Ectodermal cell (in vitro differentiated cells): Measurements from ENCODE around the gene FARP1.

Source experiments
- H3K27ac ChIP-seq: 2 replicates; pipeline ENCODE4 v1.7.0; 2013; ENCODE audit warnings: mild to moderate bottlenecking, low read depth, low read length; ENCODE audit not compliant: insufficient read depth, poor library complexity, severe bottlenecking
- H3K27me3 ChIP-seq: 2 replicates; pipeline ENCODE4 v1.7.0; 2013; ENCODE audit warnings: mild to moderate bottlenecking, low read length; ENCODE audit not compliant: insufficient read depth, control insufficient read depth, poor library complexity, severe bottlenecking
- H3K36me3 ChIP-seq: one replicate; pipeline ENCODE4 v1.7.0; 2013; ENCODE audit warnings: low read length; ENCODE audit not compliant: control insufficient read depth, insufficient read depth
- H3K4me1 ChIP-seq: one replicate; pipeline ENCODE4 v1.7.0; 2013; ENCODE audit warnings: low read length; ENCODE audit not compliant: control insufficient read depth, insufficient read depth
- H3K4me3 ChIP-seq: 2 replicates; pipeline ENCODE4 v1.7.0; 2013; ENCODE audit warnings: low read depth, low read length, control low read depth; ENCODE audit not compliant: insufficient read depth
- H3K9me3 ChIP-seq: 2 replicates; pipeline ENCODE4 v1.7.0; 2013; ENCODE audit warnings: mild to moderate bottlenecking, low read length, moderate library complexity; ENCODE audit not compliant: control insufficient read depth
- WGBS, 2 experiments: methylation state at CpG; one replicate each; pipeline ENCODE4 v1.1.7; 2013; ENCODE audit warnings: missing lambda C conversion rate in 2 of 2; 5-methylcytosine and 5-hydroxymethylcytosine counted together

The FARP1 gene

GRCh38 chr13:98459171-98459681, 316.3 kb downstream of the FARP1 start:
- Histone ChIP-seq H3K4me1 (peaks cover 4% of the 10 kb centered on the region), H3K27me3 (no peaks in the 10 kb centered on the region), H3K4me3 (no peak overlapping the region), H3K36me3 (peaks cover 13% of the 10 kb centered on the region), H3K9me3 (no peaks in the 10 kb centered on the region), H3K27ac (no peak overlapping the region)
- WGBS, 2 experiments, result 95 to 96% methylated on average over 18 of the region's 18 CpGs

DNA sequence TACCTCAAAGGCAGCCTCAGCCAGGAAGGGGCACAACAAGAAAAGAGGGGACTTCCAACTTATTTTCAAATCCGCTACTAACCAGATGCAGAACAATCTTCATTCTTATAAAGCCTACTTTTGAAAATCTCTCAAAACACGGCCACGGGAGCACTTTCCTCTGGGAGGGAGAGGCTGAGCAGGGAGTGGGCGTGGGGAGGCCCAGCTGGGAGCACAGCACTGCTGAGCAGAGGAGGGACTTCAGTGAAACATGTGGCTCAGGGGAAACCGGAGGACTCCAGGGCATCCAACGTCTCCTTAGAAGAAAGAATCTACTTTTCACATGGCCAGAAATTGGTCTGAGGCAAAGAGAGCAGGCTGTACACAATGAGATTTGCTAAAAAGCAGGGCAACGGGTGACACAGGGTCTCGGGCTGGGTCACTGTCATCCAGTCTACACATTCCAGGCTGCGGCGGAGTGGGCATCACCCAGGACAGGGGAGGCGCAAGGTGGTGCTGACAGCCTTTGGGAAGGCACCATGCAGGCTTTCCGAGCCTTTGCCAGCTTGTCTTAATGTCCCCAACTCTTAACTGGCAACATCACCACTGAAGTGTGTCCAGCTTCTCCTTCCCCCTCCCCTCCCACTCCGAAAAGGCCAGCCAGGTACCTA, 317.0 kb downstream of the FARP1 start:
- H3K36me3 ChIP-seq, result peaks cover 13% of the 10 kb centered on the region
- H3K9me3 ChIP-seq, result no peaks in the 10 kb centered on the region
- WGBS, 2 experiments, result 91 to 94% methylated on average over 12 to 13 of the region's 13 CpGs
- H3K27me3 ChIP-seq, result no peaks in the 10 kb centered on the region
- no peak overlapping the region for H3K4me3 ChIP-seq
- peaks cover 4% of the 10 kb centered on the region for H3K4me1 ChIP-seq
- H3K27ac ChIP-seq, result no peak overlapping the region

DNA sequence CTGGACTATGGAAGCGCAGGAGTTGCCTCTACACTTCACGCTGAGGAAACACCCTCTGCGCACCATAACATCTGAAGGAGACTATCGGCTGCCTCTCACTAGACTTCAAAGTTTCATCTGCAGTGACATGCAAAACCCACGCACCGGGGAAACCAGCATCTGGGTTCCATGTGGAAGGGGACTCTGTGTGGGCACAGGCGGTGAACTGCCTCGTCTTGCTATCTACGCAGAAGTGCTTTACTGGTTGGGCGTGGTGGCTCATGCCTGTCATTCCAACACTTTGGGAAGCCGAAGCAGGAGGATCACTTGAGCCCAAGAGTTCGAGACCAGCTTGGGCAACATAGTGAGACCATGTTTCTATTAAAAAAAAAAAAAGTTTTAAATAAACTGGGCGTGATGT, 317.6 kb downstream of the FARP1 start:
- no peak overlapping the region for H3K27ac ChIP-seq
- no peaks in the 10 kb centered on the region for H3K27me3 ChIP-seq
- H3K36me3 ChIP-seq, result peaks cover 16% of the 10 kb centered on the region
- H3K9me3 ChIP-seq, result no peaks in the 10 kb centered on the region
- H3K4me3 ChIP-seq, result no peak overlapping the region
- peaks cover 4% of the 10 kb centered on the region for H3K4me1 ChIP-seq
- WGBS, 2 experiments, result 88% methylated on average over 13 of the region's 13 CpGs

DNA sequence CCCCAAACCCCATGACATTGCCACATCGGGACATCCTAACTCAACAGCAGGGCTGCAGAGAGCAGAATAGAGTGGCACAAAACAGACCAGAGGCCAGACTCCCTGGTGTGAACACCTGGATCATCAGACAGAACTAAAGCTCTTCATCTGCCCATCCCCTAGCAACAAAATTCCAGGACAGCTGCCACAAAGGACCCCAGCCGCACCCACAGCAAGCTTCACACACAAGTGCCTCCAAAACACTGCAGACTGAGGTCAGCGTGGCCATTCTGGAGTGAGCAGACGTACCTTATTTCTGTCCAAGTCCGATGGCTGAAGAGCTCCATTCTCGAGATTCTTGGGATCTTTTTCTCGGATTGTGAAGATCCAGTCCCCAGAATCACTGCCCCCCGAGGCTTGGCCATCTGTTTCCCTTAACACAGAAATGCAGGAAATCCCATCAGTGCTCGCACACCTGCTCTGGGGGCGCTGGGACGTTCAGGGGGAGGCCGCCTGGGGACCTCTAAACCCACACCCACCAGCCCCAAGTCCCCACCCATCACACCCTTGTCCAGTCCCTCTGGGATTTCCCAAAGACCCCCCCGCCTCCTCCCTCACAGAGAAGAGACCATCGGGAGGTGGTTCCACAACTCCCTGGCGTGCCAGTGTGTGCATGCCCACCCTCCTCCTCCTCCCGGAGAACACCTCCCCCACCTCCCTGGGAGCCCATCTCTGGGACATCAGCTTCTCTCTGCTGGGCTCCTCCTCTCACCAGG, 318.8 kb downstream of the FARP1 start:
- Histone ChIP-seq H3K27me3 (no peaks in the 10 kb centered on the region), H3K4me3 (no peak overlapping the region), H3K9me3 (no peaks in the 10 kb centered on the region), H3K4me1 (no peaks in the 10 kb centered on the region), H3K36me3 (peaks cover 13% of the 10 kb centered on the region), H3K27ac (no peak overlapping the region)
- 89 to 90% methylated on average over 16 of the region's 16 CpGs for WGBS, 2 experiments

DNA sequence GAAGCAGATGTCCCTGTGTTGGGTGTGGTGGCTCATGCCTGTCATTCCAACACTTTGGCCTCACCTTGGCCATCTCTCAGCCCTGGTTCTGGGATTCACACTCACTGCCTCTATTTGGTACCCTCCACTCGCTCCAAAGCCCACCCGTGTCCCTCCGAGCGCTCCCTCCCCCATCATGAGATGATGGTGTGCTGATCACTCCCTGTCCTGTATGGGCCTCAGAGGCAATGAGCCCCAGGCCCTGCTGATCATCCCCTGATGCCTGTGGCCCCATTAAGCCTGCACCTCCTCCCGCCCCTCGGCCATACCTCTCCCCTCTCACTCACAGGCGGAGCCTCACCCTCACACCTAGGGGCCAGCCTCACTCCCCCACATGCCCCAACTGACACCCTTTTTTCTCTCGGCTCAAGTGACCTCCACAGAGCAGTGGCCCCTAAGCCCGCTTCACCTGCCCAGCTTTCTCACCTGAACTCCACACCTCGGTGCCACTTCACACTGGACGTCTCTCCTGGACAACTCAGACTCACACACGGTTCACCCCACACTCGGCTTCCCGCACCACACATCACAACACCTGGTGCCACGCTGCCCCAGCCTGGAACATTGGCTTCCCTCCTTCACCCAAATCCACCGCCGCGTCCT, 319.5 kb downstream of the FARP1 start:
- H3K36me3 ChIP-seq, result peaks cover 13% of the 10 kb centered on the region
- no peaks in the 10 kb centered on the region for H3K4me1 ChIP-seq
- no peak overlapping the region for H3K4me3 ChIP-seq
- no peaks in the 10 kb centered on the region for H3K27me3 ChIP-seq
- no peaks in the 10 kb centered on the region for H3K9me3 ChIP-seq
- 89% methylated on average over 18 of the region's 18 CpGs for WGBS, 2 experiments
- no peak overlapping the region for H3K27ac ChIP-seq

DNA sequence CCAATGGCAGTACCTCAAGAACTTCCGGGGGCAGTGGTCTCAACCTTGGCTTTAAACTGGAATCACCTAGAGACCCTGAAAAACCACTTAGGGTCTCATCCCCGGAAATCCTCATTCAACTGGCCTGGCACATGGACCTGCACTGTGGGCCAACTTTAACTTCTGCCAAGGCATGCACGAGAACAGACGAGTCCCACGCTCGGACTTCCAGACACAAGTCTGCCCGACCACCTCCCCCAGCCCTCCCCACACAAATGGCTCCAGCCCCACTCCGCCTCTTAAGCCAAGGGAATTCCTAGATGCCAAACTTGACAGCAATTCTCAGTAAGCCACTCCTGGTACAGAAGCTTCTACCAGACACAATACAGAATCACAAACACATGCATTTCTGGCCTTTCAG, 320.1 kb downstream of the FARP1 start:
- no peaks in the 10 kb centered on the region for H3K27me3 ChIP-seq
- H3K36me3 ChIP-seq, result peaks cover 13% of the 10 kb centered on the region
- no peak overlapping the region for H3K4me3 ChIP-seq
- WGBS, 2 experiments, result 95 to 98% methylated on average over 8 of the region's 8 CpGs
- no peaks in the 10 kb centered on the region for H3K4me1 ChIP-seq
- no peak overlapping the region for H3K27ac ChIP-seq
- H3K9me3 ChIP-seq, result no peaks in the 10 kb centered on the region

DNA sequence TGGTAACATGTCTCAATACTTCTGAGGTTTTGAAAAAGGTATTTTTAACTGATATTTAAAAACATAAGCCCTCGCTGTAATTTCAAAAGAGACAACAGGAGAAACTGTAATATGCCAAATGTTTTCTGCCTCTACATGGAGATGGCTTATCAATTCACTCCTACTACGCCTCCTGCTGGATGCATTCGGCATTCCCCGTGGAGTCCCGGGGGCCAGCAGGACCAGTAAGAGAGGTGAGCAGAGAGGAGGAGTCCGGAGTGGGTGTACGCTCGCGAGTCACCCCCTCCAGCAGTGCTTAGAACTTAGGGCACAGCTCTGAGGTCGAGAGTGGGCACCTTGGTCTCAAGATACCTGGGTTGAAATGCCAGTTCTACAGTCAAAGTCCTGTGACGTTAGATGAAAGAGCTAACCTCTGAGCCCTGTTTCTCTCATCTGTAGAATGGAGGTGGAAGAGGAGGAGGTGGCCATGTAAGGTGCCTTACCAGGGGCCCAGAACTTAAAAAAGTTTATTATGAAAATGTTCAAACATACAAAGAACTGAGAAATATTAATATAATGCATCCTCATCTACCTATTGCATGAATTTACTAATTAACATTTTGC, 323.8 kb downstream of the FARP1 start:
- Histone ChIP-seq H3K27ac (no peak overlapping the region), H3K36me3 (peaks cover 12% of the 10 kb centered on the region)
- WGBS, 2 experiments, result 61 to 63% methylated on average over 11 of the region's 11 CpGs

GRCh38 chr13:98467263-98467985, 324.5 kb downstream of the FARP1 start:
- H3K9me3 ChIP-seq, result no peaks in the 10 kb centered on the region
- no peak overlapping the region for H3K27ac ChIP-seq
- no peaks in the 10 kb centered on the region for H3K4me1 ChIP-seq
- H3K27me3 ChIP-seq, result no peaks in the 10 kb centered on the region
- WGBS, 2 experiments, result 94% methylated on average over 13 of the region's 13 CpGs
- peaks cover 10% of the 10 kb centered on the region for H3K36me3 ChIP-seq
- no peak overlapping the region for H3K4me3 ChIP-seq

More for the DNA sequence above, 323.8 kb downstream of the FARP1 start:
- Histone ChIP-seq H3K4me1 (no peaks in the 10 kb centered on the region), H3K27me3 (no peaks in the 10 kb centered on the region), H3K9me3 (no peaks in the 10 kb centered on the region), H3K4me3 (no peak overlapping the region)

- no peaks in the 10 kb centered on the region for H3K27me3 ChIP-seq
- H3K9me3 ChIP-seq, result no peaks in the 10 kb centered on the region
- no peaks in the 10 kb centered on the region for H3K4me1 ChIP-seq
- H3K27ac ChIP-seq, result no peak overlapping the region
- no peak overlapping the region for H3K4me3 ChIP-seq
- H3K36me3 ChIP-seq, result peaks cover 12% of the 10 kb centered on the region
- 75 to 83% methylated on average over 3 of the region's 3 CpGs for WGBS, 2 experiments
Observed at GRCh38 chr13:98468361-98468760, 325.5 kb downstream of the FARP1 start.
